ENCODE measurements around the gene CAPZA2.

CAPZA2 gene

DNA sequence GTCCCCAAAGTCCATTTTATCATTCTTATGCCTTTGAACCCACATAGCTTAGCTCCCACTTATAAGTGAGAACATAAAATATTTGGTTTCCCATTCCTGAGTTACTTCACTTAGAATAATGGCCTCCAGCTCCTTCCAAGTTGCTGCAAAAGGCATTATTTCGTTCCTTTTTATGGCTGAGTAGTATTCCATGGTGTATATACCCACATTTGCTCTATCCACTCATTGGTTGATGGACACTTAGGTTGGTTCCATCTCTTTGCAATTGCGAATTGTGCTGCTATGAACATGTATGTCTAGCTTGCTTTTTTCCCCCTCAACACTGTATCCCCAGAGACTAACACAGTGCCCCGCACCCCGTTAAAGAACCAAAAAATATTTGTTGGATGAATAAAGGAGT, 670 bp upstream of the CAPZA2 start:
- DNase-seq = no peak

DNA sequence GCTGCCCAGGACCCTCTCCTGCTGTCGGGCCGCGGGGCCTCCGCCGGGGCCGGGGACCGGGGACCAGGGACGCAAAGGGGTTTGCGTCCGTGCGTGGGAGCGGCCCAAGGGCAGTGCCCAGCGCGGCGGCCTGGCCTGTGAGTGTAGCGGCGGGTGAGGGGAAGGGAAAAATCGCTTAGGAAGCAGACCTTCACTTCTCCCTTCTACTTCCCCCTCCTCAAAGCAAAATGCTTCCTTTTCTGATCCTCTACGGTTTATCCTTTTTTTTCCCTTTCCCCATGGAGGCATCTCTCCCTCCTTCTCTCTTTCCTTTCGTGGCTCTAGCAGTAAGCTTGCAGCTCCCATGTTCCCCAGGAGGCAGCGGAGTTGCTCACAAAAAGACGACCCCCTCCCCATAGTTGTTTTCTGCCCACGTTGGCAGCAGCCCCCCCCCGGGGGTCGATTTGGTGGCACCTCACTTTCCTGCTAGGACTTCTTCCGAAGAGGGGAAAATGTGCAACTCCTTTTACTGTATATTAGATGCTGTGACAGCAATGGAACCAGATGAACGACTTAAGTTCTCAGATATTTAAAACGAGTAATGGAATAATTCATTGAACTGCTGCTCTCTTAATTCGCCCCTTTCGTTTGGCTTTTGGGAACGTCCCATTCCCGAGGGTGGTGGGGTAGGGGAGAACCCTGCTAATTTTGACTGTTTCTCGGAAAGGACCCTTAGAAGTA, 724 bp downstream of the CAPZA2 start:
- peak in 24 of 51 donors; percentile 5 to 84 (median 36) for DNase-seq

GRCh38 chr7:116863936-116864500, 1.6 kb downstream of the CAPZA2 start:
- no peak for DNase-seq

DNA sequence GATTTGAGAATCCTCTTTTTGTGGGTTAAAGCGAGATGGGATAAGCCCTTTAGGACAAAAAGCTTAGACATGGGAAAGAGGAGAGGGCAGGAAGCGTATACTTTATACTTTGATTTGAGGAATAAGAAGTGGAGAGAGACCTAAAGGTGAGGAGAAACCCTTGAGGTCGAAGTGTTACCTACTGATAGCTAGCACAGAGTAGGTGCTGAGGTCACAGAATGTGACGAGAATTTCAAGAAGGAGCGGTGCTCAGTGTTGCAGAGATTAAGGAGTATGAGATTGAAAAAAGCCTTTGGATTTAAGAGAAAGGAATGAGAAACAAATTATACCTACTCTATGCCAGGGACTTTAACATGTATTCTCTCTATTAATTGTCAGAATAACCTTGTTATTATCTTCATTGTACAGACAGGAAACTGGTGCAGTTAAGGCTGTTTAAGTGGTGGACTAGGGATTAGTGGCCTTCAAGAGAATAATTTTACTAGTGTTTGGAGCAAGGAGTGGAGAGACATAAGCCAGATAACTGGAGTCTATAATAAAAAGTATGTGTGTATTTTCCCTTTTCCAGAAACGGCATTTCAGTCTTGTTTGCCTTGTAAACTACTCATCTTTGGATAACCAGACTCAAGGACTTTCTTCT, 8.8 kb downstream of the CAPZA2 start:
- DNase-seq = no peak

DNA sequence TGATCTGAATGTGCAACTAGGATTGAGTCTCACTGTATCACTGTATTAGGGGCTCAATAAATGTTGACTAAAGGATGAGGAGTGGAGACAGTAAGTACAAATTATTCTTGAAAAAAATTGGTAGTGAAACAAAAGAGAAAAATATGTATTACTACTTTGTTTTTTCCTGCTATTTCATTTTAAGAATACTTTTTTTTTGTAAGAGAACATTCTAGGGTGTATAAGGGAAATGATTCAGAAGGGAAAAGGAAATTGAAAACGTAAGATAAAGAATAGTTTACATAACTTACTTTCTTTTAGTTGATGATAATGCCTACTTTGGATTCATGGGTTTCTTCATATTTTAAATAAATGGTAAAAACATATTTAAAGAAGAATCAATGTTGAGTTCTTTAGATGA, 9.6 kb downstream of the CAPZA2 start:
- no peak for DNase-seq

- no peak for DNase-seq
Observed at GRCh38 chr7:116873619-116874018, 11.2 kb downstream of the CAPZA2 start.

DNA sequence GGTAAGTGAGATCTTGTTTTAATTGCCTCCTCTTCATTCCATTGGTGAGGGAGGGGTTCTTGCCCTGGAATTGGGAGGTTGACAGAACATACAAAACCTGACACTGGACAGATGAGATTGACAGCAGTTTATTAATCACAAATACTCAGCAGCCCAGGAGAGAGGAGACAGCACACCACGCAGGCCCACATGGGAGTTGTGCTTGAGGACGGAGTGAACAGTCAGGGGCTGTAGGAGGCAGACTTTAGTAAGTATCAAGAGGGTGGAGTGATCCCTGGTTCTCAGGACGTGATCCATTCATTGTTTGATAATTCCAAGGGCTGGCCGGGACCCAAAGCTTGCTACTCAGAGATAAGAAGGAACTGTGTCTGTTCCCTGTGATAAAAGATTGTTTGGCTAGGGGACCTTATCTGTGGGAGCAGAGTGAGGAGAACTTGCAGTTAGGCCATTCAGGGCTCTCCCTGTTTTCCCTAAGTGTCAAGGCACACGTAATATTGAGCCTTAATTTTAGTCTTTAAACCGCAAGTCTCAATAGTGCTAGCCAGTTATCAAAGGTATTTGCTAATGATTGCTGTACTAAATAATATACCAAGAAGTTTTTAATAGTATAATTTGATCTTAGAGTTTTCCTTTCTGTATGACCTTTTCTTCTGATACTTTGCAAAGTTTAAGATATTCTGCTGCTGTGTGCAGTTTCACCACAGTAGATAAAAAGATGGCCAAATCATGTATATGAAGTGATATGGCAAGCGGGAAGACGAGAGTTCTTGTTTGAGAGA, 14.5 kb downstream of the CAPZA2 start:
- no peak for DNase-seq

DNA sequence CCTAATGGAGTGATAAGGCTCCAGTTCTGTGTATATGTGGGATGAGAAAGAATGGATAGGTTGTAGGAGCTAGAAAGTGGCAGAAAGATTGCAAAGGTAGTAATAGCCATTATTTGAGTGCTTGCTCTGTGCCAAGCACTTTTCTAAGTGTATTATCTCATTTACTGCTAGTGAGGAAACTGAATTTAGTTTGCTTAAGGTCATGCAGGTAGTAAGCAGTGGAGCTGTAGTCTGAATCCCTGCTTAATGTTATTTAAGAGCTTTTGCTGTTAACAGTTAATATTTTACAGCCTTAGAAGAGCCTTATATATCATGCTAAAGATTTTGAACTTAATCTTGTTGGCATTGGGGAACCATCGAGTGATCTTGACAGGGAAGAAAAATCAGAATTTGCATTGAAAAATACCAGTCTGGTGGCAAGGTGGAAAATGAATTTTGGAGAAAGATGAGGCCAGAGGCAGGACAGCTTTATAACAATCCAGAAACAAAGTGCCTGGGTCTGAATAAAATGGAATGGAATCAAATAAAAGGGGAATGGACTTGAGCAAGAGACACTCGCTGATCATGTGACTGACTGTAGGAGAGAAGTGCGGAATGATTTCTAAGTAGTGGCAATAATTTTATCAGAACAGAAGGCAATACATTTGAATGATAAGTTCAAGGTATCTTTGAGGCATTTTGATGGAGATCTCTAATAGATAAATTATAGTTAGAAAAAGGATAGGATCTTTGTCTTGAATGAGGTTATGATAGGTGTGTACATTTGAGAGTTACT, 15.2 kb downstream of the CAPZA2 start:
- DNase-seq = no peak

DNA sequence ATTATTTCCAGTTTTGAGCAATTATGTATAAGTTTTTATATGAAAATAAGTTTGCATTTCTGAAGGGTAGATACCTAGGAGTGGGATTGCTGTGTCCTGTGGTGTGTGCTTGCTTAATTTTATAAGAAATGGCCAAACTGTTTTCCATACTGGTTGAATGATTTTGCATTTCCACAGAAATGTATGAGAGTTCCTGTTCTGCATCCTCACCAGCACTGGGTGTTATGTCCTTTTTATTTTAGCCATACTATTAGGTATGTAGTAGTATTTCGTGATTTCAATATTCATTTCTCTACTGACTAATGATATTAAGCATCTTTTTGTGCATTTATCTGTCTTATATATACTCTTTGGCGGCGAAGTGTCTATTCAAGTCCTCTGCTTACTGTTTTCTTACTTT, 22.3 kb downstream of the CAPZA2 start:
- no peak for DNase-seq

GRCh38 chr7:116885724-116886123, 23.3 kb downstream of the CAPZA2 start:
- DNase-seq = no peak

- no peak for DNase-seq
Observed at GRCh38 chr7:116886543-116887156, 24.3 kb downstream of the CAPZA2 start.

- no peak for DNase-seq
Observed at GRCh38 chr7:116888895-116889294, 26.5 kb downstream of the CAPZA2 start.

- DNase-seq = no peak
Observed at GRCh38 chr7:116895849-116896248, 33.5 kb downstream of the CAPZA2 start.

DNA sequence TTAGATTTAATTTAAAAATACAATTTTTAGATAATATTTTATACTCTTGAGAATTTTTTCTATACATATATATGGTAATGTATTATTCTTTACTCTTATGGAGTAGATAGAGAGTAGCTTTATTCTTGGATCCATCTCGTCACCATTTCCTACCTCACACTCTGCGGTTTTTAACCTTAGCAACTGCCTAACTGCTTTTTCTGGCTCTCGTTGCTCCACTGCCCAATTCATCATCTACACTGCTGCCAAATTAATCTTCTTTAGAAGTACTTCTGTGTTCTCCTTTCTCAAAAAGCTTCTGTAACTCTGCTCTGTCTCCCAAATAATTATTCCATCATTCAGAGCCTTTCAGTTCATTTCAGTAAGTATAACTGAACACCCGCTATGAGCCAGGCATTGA, 35.3 kb downstream of the CAPZA2 start:
- DNase-seq = peak in 2 of 51 donors; percentile 3 to 15

DNA sequence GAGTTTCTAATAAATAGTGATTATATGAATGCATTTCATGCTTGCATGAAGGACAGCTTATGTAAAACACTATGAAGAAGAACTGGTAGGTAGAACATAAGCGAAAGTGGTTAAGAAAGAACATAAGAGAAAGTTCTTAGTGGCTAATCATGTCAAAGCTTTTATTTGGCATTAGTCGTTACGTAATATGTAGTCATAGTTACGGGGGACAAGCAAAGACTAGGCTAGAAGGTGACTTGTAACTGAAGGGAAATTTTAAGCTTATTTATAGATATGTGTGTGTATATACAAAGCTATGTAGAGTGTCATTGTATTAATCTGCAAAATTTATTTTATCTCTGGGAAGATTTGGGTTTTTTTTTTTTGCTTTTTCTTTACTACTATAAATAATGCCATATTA, 36.9 kb downstream of the CAPZA2 start:
- DNase-seq = no peak

DNA sequence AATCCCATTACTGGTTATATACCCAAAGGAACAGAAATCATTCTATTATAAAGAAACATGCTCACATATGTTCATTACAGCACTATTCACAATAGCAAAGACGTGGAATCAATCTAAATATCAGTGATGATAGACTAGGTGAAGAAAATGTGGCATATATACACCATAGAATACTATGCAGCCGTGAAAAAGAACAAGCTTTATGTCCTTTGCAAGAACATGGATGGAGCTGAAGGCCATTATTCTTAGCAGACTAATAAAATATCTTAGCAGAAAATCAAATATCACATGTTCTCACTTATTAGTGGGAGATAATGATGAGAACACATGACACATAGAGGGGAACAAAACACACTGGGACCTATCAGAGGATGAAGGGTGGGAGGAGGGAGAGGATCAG, 38.8 kb downstream of the CAPZA2 start:
- no peak for DNase-seq

- no peak for DNase-seq
Observed at GRCh38 chr7:116902867-116903266, 40.5 kb downstream of the CAPZA2 start.

DNA sequence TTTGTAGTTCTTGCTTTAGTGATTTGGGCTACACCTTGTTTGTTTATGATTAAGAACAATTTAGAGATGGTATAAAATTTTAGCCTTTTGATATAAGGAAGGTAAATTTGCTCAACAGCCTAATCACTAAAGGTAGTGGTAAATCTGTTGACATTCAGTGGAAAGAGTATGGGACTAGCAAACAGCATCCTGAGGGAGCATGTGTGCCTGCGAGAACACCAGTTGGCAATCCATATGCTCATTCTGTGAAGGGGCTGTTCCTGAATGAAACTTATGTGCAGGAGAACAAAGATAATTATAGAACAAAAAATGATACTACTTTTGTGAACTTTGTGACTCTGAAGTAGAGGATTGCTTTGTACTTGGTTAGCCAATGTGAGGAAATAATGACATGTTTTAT, 44.0 kb downstream of the CAPZA2 start:
- DNase-seq = no peak

- no peak for DNase-seq
Observed at GRCh38 chr7:116910383-116910782, 48.0 kb downstream of the CAPZA2 start.

GRCh38 chr7:116911801-116912200, 49.4 kb downstream of the CAPZA2 start:
- no peak for DNase-seq

DNA sequence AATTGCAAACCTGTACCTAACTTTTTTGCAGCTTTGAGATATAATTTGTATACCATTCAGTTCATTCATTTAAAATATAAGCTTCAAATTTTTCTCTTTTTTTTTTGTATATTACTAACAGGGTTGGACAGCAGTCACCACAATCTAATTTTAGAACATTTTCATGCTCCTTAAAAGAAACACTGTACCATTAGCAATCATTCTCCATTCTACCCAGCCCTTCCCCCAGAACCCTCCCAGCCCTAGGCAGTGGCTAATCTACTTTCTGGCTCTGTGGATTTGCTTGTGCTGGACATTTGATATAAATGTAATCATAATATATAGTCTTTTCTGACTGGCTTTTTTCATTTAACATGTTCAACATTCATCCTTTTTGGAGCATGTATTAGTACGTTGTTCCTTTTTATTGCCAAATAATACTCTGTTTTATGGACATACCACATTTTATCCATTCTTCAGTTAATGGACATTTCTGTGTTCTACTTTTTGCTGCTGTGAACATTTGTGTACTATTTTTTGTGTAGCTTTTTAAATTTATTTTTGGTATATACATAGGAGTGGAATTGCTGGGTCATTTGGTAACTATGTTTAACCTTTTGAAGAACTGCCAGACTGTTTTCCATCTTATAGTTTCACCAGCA, 50.0 kb downstream of the CAPZA2 start:
- no peak for DNase-seq
